HG02870 (cell line): ENCODE results near the gene HEPN1.

Experiments
- ATAC-seq: cut with Tn5 transposase; IDR thresholded peaks from one replicate; pipeline ENCODE4 v1.9.1; 2021; ENCODE audit warnings: mild to moderate bottlenecking, moderate library complexity; ENCODE audit not compliant: unreplicated experiment

HEPN1 gene

DNA sequence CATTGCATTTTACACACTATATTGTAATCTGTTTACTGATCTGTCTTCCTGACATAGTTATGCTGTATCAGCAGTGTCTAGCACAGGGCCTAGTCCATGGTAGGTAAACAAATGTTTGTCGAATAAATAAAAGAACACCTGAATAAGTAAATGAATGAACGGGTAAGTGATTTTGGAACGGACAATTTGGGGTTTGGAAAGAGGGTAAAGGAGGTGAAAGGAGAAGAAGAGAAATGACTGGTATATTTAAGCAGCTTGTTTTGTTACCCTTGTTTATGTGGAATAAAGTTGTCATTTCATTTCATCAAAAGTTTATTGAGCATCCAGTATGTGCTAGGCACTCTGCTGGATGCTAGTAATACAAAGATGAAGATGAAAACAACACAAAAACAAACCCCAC lies at the start of gene HEPN1:
Gene HEPN1, plus strand, starts transcription at position 301 of the 400 bp plus-strand sequence.
- no peak for ATAC-seq

DNA sequence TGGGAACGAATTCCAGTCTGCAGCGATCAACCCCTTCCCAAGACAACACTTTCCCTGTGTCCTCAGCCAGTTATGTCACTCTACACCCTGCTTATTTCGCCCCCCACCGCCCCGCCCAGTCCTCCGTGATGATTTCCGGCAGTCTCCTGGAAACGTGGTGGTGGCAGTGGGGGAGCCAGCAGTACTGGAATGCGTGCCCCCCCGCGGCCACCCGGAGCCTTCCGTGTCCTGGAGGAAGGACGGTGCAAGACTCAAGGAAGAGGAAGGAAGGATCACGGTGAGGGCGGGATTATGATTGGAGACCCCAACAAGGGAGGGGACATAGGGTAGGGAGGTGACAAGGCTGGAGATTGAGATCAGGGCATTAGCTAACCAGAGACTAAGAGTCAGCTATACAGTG lies 49.7 kb upstream of the HEPN1 start:
- no peak for ATAC-seq

DNA sequence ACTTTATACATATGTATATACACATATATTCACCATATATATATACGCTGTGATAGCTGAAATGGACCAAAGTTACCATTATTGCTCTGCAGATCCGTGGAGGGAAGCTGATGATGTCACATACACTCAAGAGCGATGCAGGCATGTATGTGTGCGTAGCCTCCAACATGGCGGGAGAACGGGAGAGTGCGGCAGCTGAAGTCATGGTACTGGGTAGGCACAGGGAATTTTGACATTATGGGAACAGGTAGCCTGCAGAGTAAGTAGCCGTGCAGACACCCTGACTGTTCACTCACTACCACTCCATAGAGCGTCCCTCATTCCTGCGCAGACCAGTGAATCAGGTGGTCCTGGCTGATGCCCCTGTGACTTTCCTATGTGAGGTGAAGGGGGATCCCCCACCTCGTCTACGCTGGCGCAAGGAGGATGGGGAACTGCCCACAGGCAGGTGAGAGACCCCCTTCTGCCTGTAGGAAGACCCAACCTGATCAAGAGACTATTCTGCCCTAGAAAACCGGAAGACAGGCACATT lies 49.1 kb upstream of the HEPN1 start:
- no peak for ATAC-seq

DNA sequence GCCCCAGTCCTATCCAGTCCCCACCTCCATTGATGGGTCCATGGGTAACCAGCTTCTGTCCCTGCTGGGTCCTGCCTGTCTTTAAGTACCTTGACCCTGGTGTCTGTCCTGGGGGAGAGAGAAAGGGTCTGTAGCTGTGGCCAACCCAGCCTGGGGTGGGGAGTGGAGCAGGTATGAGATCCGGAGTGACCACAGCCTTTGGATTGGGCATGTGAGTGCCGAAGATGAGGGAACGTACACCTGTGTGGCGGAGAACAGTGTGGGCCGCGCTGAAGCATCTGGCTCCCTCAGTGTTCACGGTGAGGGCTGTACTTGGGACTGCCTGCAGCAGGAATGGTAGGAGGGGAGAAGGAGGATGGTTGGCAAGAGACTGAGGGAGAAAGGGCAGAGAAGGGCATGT lies 48.6 kb upstream of the HEPN1 start:
- ATAC-seq: no peak

DNA sequence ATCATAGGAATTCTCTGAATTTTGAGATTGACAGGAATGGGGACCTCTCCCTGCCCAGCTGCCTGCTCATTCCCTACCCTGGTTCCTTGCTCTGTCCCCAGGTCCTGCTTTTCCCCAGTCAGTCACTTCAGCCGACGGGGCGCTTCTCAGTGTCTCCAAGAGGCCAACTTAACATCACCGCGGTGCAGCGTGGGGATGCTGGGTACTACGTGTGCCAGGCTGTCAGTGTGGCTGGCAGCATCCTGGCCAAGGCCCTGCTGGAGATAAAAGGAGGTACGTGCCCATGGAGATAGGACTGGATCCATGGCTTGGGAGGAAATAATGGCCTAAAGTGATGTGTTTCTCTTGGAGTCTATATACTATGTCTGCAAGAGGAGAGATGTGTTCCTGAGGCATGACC lies 46.8 kb upstream of the HEPN1 start:
- no peak for ATAC-seq

DNA sequence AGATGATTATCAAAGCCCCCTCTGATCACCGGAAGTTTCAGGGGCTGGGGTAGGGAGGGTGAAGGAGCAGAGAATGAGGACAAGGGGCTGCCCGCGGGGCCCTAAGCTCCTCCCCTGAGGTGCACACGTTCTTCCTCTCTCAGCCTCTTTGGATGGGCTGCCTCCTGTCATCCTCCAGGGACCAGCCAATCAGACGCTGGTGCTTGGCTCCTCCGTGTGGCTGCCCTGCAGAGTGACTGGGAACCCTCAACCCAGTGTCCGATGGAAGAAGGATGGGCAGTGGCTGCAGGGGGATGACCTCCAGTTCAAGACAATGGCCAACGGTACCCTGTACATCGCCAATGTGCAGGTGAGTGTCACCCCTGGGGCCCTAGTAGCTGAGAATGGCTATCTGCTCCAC lies 46.3 kb upstream of the HEPN1 start:
- no peak for ATAC-seq

DNA sequence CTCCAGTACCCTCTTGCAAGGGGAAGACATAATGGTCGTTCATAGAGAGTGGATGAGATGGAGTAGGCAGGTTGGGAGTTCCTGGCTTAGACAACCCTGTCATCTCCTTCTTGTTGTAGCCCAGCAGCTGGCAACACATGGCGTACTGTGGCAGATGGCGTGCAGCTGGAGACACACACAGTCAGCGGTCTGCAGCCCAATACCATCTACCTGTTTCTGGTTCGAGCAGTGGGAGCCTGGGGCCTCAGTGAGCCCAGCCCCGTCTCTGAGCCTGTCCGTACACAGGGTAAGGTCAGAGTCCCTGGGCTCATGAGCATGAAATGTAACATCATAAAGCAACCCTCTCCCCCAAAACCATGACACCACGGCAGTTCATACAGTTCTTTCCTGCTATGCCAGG lies 45.1 kb upstream of the HEPN1 start:
- ATAC-seq: no peak

DNA sequence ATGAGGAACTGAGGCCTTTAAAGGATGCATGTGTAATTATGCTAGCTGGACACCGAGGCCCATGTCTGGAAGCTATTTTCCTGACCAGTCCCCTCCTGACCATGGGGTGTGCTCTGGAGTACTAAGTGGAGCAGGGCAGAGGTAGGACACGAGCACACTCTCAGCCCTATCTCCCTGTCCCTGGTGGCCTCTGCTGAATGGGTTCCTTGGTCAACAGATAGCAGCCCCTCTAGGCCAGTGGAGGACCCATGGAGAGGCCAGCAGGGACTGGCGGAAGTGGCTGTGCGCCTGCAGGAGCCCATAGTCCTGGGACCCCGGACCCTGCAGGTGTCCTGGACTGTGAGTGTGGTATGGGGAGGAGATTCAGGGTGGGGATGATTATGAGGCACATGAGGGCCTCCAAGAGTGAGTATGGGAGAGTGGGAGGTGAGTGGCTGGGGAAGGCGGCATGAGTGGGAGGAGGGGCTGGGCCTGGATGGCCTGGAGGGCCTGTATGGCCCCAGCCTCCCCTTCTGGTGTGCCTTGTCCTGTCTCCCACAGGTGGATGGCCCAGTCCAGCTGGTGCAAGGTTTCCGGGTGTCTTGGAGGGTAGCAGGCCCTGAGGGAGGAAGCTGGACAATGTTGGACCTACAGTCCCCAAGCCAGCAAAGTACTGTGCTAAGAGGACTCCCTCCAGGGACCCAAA lies 44.3 kb upstream of the HEPN1 start:
- ATAC-seq: no peak

DNA sequence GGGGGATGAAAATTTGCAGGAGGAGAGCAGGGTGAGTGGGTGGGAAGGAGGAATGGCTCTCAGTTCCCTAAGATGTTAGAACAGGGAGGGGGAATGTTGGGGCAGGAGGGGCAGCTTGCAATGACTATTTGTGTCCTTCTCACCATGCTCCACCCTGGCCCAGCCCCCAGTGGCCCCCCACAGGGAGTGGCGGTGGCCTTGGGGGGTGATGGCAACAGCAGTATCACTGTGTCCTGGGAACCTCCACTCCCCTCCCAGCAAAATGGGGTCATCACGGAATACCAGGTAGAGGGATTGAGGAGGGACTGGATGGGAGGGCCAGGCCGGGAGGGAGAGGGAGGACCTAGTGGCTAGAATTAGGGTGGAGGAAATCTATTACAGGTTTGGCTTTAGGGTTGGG lies 43.6 kb upstream of the HEPN1 start:
- no peak for ATAC-seq

DNA sequence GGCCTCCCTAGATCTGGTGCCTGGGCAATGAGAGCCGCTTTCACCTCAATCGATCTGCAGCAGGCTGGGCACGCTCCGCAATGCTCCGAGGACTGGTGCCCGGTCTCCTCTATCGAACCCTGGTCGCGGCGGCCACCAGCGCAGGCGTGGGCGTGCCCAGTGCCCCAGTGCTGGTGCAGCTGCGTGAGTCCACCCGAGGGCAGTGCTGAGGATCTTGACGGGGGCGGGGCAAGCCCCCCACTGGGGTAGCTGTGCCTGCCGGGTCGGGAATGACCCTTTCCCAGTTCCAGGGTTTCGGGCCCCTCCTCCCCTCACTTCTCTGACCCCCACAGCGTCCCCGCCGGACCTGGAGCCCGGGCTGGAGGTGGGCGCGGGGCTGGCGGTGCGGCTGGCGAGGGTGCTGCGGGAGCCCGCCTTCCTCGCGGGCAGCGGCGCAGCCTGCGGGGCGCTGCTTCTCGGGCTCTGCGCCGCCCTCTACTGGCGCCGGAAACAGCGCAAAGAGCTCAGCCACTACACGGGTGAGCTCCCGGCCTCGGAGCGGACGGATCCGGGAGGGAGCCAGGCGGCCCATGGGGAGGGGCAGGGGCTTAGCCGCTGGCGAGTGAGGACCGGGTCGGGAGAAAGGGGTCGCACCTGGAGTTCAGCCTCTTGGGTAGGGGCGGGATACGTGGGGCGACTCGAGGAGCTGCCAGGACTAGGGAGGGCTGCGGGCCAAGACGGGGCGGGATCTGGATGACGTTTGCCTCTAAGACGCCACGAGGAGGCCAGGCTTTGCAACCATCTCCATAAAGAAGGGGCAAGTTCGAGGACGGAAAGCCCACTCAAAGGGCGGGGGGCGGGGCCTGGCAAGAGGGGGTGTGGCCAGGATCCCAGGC lies 42.9 kb upstream of the HEPN1 start:
- peak; percentile 88 for ATAC-seq

DNA sequence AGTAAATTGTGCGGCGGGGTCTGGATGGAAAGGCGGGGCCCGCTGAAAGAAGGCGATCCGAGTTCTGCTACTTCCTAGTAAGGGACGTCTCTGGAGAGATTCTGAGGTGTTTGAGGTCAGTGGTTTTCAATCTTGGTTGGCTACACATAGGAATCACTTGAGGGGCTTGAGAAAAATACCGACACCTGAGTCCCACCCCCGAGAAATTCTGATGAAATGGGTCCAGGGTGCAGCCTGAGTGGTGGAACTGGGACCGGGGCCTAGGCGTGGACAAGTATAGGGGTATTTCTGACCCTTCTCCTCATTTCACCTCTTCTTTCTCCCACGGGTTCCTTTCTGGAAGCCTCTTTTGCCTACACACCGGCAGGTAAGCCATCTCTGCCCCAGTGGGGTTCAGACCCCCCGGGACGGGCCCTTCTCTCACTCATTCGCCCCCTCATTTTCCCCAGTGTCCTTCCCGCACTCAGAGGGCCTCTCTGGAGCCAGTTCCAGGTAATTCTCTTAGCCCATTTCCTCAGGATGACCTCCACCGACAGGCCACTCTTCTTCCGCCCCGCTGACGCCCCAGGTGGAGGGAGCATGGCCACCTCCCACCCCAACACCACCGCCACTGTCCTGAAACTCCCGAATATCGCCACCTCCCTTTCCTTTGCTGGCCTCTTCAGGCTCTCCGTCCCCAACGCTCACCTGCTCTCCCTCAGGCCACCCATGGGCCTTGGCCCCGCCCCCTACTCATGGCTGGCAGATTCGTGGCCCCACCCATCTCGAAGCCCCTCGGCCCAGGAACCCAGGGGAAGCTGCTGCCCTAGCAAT lies 42.0 kb upstream of the HEPN1 start:
- no peak for ATAC-seq

DNA sequence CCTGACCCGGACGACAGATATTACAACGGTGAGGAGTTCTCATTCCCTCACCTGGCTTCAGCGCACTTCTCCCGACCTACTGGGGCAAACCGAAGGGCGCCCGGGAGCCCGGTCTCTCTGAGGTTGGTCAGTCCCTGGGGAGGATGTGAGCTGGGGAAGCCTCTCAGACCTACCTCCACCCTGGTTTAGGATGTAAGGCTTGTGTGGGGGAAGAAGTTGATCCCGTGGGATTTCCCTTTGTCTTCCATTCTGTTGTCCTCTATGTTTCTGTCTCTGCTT lies 41.5 kb upstream of the HEPN1 start:
- no peak for ATAC-seq

DNA sequence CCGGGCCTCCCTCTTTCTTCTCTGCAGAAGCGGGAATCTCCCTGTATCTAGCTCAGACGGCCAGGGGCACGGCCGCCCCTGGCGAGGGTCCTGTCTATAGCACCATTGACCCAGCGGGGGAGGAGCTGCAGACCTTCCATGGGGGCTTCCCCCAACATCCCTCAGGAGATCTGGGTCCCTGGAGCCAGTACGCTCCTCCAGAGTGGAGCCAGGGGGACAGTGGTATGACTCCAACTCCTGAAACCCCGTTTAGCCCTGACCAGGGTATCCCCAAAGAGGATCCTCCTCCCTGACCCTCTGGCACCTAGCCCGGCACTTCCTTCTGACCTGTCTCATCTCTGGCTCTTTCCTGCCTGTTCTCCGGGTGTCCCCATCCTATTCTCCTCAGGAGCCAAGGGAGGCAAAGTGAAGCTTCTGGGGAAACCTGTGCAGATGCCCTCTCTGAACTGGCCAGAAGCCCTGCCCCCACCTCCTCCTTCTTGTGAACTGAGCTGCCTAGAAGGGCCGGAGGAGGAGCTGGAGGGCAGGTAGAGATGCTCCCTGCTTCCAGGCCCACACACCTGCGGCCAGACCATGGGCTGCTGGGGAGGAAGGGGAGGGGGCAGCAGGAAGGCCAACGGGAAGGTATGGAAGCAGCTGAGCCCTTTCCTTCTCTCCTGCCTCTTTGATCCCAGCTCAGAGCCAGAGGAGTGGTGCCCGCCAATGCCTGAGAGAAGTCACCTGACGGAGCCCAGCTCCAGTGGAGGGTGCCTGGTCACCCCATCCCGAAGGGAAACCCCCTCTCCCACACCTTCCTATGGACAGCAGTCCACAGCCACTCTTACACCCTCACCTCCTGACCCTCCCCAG lies 40.9 kb upstream of the HEPN1 start:
- ATAC-seq: no peak

DNA sequence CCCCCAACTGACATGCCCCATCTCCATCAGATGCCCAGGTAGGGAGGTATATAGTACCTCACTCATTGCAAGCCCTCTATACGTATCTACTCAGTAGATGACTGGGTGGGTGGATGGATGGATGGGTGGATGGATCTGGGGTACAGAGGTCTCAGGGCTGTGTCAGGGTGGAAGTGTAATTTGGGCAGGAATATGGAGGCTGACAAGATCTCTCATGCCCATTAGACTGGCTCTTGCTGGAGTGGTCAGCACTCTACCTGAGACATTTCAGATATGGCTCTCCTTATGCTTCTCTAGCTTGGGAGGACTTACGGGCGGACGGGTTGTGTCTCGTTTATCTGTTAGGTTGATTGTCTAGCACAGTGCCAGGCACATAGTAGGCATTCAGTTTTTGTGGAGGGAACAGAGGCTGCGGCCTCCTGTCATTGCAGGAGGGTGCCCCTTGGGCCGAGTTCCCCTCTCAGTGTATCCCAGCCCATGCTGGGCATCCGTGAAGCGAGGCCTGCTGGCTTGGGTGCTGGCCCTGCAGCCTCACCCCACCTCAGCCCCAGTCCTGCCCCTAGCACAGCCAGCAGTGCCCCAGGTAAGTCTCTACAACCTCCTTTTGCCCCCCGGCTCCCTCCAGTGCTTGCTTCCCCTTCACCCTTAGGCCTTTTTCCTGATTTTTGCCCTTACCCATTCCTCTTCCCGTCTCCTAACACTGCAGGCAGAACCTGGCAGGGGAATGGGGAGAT lies 40.1 kb upstream of the HEPN1 start:
- ATAC-seq: no peak

DNA sequence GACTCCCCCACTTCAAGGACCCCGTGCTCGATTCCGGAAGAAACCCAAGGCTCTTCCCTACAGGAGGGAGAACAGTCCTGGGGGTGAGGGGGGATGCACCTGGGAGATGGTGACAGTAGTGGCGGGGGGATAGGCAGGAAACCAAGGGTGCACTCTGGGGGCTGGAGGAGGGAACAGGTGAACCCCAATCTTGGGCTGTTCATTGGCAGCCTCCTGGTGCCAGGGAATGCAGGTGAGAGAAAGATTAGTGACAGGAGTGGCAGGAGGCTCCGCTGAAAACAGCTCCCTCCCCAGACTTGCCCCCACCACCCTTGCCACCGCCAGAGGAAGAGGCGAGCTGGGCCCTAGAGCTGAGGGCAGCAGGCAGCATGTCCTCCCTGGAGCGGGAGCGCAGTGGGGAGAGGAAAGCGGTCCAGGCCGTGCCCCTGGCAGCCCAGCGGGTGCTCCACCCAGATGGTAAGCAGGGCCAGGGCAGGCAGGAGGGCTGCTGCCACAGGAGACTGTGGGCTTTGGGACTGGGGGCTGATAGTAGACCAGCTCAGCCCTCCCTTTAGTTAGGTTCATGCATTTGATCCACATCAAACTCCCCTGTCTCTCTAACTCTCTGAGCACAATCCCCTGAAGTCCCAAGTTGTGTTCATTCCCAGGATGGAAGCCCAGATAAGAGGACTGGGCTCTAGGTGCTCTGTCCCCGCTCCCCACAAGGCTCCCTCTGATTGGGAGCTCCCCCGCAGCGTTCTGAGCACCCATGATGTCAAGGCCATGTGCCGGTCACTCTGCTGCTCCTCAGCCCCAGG lies 39.4 kb upstream of the HEPN1 start:
- ATAC-seq: no peak

DNA sequence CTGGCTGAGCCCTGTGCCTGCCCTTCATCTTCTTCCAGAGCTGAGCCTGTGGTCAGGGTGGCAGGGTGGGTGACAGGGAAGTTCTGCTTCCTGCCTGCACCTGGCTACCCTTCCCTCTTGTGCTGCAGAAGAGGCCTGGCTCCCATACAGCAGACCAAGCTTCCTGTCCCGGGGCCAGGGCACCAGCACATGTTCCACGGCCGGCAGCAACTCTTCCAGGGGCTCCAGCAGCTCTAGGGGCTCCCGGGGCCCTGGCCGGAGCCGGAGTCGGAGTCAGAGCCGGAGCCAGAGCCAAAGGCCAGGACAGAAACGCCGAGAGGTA lies 38.8 kb upstream of the HEPN1 start:
- ATAC-seq: no peak

DNA sequence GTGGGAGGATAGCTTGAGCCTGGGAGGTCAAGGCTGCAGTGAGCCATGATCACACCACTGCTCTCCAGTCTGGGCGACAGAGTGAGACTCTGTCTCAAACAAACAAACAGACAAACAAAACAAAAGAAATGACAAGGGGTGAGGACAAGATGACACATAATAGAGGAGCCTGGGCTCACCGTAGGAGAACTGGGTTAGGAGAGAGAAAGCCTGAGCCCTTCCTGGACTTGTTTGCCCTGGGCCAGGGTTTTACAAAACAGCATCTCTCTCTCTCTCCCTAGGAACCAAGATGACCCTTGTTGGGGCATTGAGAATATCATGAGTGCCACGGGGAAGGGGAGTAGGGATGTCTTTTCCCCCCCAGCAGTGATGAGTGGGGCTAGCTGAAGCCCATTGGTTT lies 38.1 kb upstream of the HEPN1 start:
- no peak for ATAC-seq

DNA sequence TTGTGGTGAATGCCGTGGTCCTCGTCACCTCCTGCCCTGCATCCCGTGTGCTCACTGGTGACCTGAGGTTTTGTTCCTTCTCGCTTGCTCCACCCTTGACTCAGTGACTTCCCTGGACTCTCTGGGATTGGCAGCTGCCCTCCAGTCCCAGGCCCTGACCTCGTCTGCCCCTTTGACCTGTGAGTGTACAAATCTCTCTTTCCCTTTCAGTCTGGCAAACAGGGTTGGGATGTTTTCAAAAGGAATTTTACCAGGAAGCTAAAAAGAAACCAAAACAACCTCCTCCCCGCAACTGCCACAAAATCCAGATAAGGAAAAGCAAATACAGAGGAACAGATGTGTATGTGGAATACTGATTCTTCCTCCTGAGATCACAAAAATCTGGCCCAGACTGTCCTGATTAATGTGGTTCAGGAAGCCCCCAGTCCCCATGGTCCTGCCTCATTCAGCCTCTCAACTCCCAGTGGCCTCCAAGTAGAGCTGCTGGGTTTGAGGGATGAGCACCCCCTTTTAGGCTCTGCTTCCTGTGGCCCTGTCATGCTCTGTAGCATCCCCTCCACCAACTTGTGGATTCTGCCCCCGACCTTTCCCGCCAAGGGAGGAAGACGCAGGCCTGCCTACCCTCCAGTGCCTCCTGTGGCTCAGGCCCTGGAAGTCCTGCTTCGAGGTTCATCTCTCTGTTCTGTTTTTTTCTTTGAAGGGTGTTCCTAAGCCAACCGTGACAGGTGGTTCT lies 36.5 kb upstream of the HEPN1 start:
- ATAC-seq: no peak

DNA sequence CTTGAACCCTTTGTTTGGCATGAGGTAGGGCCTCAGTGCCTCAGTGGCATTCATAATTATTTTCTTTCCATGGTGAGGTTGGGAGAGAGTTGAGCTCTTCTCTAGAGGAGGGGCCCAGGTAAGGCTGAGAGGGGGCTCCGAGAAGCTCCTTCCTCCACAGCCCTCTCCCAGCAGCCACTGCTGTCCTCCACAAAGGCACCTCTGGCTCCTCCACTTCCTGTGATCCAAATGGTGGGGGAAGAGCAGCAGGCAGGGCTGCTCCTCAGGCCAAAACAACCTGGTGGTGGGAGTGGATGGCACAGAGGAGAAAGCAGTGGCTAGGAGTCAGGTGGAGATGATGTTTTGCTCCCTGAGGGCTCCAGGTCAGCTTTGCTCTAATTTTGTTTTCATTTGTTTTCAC lies 34.7 kb upstream of the HEPN1 start:
- ATAC-seq: no peak
